ENCODE data around the gene FOXO3.

FOXO3 gene

DNA sequence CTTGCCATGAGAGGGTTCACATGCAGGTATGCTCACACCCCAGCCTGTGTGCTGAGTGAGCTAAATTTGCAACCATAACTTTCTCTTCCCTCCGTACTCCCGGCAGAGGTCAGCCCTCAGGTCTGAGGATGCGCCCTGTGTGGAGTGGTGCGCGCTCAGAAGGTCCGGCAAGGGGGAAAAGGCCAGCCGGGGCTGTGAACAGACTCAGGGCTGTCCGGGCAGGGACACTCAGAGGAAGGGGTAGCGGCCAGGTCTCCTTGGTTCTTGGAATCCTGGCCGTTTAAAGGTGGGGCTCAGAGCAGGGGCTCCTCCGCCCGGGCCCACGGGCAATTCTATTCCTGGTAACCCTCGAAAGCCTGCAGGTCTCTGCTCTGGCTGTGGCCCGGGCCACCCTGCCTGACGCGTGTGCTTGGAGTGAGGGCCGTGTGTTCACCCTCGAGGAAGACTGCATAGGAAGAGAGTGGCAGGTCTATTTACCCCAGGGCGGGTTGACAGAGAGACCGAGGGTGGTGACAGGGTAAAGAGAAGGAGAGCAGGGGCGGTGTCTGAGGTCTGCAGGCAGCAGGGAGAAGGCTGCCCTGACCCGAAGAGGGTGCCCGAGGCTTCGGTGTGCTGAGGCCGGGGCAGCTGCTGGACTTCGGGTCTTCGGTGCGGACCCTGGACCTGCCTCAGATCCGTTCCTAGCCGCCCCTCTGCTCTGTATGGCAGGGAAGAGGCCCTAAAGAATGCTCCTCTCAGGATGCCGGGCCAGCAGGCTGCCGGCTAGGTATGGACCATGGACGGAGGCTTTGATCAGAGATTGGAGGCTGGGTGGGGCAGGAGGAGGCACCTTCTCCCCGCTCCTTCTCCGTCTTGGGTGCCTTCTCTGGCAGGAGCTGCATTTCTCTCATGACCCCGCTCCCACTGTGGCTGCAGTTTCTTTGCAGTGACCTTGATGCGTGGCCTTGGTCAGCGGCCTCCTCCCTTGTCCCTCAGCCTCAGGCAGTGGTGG lies 156.4 kb downstream of the FOXO3 start:
- no peak for DNase-seq

DNA sequence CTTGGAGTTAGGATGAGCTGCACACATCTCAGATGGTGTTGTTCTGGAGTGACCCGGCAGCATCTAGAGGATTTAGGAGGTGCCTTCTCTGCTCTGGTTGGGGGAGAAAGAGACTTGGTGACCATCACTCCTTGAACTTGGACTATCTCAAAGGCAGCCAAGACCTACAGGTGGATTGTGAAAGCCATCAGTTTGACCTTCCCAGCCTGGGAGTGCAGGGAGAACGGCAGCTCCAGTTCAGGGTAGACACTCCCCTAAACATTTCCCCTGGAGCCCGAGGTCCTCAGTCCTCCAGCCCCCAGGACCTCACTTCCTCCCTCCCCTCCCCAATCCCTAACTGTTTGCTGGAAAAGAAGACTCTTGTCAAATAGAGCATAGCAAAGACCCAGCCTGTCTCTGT lies 158.8 kb downstream of the FOXO3 start:
- DNase-seq = no peak

DNA sequence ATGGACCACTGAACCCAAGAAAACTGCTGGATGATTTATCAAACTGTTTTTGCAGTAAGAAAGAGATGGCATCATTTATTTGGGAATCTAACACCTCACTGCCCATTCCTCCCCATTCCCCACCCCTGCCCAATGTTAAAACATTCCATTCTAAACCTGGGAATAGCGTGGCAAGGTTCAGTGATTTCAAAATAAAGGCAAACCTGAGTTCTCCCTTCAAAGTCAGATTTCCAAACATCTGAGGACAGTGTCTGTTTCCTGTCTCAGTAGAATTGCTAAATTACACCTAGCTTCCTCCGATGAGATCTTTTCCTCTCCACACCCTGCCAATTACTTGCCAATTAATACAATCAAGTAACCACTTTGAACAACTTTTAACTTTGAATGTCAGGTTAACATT lies 160.1 kb downstream of the FOXO3 start:
- DNase-seq = no peak

DNA sequence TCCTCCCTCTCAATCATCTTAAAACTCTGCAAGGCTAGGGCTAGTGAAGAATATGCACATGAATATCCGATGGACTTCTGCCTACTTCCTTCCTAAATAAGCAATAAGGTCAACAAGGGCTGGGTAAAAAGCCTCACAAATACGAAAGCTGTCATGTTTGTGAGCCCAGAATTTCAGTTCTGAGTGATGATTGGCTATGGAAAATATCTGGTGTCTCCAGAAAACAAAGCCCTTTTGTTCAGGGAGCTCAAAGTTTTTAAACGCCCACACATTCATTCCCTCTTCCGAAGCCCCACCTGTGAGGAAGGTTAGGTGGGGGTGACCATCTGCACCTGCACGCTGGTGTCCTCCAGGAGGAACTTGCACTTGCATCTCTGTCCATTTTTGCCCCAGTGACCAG lies 160.6 kb downstream of the FOXO3 start:
- DNase-seq = no peak

DNA sequence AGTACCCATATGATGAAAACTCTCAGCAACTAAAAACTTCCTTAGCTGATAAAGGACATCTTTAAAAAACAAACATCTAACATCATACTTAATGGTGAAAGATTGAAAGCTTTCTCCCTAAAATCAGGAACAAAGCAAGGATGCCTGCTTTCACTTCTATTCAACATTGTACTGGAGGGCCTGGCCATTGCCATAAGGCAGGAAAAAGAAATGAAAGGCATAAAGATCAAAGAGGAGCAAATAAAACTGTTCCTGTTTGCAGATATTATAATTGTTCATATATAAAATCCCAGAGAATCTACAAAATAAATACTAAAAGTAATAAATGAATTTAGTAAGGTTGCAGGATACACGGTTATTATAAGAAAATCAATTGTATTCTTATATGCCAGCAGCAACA lies 162.9 kb downstream of the FOXO3 start:
- DNase-seq = no peak

DNA sequence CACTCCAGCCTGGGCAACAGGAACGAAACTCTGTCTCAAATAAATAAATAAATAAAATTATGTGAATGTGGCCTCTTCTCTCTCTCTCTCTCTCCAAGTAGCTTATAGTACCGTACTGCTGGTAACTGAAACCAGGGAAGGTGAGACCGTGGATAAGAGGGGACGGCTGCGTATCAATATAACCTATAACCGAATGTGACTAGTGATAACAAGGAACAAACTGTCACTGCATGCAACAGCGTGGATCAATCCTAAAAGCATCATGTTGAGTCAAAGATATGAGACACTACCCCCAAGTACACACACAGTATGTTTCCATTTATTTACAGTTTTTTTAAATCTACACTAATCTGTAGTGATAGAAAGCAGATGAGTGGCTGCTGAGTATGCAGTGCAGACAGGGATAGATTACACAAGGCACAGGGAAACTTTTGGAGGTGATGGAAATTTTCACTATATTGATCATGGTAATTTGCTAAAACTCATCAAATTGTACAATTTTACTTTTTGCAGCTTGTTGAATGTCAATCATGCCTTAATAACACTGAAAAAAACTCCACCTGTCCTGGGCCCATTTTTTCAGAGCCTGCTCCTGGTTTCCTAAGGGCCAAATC lies 166.1 kb downstream of the FOXO3 start:
- DNase-seq = peak; percentile 81

DNA sequence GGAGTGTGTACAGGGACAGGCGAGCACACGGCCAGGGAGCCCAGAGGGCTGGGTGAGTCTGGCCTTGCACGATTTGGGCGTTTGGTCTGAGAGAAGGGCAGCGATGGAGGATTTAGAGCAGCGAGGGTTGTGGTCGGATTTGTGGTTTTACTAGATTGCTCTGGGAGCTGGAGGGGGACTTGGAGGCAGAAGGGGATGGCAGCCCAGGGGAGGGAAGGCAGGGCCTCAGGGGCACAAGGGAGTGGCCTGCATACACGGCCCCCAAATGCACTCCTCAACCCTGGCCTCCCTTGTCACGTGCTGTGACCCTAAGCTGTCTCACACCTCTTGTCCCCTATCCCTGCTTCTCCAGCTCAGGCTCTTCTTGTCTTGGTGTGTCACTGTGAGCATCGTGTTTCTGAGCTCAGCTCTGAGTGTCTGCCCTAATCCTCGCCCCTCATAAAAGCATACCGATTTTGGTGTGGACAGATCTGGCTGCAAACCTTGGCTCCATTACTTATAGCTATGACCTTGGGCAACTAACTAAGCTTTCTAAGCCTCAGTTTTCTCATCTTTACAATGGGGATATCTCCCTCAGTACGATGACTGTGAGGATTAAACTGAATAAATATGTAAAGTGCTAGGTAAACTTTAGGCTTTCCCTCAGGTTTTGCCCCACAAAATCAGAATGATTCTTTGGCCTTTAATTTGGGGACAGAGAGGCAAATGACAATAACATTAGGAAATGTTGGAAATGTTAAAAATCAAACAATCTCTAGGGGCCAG lies 167.4 kb downstream of the FOXO3 start:
- DNase-seq = no peak

DNA sequence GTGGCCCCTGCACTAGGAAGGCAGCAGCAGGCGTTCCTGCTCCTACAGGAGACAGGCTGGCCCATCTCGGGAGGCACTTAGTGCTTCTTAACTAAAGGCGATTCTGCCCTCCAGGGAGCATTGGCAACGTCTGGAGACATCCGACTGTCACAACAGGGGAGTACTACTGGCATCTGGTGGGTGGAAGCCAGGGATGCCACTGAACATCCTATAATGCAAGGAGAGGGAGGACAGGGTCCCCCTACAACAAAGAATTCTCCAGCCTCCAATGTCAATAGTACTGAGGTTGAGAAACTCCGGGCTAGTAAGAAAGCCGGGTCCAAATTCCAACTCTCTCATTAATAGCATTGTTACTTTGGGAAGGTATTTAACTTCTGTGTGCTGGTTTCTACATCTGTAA lies 168.1 kb downstream of the FOXO3 start:
- no peak for DNase-seq

DNA sequence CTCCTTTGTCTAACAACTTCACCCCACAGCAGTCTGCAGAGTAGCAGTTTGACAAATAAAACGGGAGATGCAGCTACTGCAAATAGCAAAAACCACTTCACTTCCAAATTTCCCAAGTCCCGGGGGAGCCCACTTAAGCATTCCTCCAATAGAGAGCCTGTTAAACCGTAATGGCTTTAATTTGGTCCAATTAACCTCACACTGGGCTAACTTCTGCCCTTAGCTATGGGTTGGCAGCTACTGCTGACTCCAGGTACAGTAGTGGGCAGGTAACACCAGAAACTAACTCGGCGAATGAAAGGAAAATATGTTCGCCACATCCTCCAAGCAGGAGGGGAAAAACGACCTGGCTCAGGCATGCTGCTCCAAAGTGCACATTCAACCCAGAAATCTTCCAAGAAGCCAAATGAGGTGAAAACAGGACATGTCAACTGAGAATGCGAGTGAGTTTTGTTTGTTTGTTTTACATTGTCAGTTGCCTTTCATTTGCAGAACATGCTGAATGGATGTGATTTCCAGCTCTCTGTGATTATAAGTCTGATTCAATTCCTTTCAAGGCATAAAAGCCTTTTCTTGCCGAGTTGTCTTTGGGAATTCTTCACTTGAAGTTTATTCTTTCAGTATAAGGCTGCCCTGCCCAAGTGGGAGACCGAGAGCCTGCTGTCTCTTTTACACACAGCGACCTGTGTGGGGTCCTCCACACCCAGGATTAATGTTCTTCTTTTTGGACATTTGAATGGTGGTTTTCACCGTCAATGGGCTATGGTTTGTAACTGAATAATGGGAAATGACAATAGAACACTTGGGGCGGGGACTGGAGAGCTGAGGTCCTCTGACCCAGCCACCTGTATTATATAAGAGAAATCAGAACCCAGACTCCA lies 170.2 kb downstream of the FOXO3 start:
- DNase-seq = no peak

DNA sequence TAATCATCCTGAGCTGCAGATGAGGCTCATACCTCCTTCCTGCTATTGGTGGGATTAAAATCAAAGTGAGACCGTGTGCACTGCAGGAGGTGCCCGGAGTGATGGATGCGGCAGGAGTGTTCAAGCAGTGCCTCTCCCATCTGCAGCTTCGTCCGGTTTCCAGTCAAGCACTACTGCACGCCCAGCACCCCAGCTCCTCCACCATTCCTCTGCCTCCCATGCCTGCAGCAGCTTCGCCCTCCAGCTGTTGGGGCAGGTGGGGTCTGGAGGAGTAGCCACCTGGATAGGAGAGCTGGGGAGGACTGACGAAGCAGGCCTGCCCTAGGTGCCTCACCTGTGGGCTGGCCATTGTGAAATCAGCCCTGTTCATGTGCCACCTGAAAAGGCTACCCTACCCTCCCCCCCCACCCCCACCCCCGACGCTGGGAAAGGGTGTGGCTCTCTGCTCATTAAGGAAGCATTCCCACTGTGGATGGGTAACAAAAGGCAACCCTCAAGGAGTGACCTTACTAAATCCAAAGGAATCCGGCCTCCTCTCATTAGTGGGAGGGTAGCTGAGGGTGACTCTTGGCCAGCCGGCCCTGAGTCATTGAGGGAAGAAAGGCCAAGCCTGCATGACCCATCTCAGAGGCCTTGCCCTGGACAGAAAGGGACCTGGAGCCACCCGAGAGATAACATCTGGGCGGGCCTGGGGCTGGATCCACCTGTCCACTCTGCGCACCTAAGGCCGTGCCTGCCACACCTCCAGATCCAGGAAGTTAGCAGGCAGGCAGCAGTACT lies 171.6 kb downstream of the FOXO3 start:
- DNase-seq = no peak

DNA sequence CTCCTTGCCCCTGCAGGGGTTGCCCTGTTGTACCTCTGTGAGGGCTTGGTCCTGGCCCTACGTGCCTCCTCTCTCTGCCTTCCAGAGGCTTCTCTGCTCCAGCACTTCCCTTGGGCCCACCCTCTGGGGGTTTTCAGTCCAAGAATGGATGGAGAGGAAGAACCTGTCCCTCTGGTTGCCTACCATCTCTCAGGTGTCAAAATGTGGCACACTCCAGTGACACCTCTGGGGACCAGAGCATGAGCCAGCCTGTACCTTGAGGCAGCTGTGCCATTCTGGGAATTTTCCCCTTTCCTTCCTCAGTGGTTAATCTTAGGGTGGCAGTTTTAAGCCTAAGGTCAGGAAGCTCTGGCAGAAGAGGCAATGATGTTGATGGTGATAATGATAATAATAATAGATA lies 172.3 kb downstream of the FOXO3 start:
- DNase-seq = no peak

DNA sequence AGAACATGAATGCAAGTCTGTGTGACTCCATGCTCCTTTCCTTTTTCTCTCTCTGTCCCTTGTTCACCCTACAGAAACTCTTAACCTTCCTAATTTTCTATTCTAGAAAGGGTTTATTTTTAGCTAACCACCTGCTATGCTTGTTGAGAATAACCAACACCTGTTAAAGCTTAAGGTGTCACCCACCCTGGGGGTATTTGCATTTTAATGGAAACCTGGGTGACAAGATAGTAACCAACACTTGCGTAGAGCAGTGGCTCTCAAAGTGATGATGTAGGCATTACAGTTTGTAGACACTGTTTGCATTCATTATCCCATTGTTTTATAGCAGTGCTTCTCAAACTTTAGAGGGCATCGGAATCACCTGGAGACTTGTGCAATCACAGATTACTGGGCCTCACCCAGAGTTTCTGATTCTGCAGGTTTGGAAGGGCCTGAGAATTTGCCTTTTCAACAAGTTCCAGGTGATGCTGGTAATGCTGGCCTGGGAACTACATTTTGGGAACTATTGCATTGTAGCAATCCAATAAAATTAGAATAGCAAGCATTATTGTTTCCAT lies 173.1 kb downstream of the FOXO3 start:
- DNase-seq = no peak
